Measurements from ENCODE around the gene THAP6.
"Not testable (repeated sequence)": the region's sequence is repeated elsewhere in the genome, so short reads cannot be mapped to it uniquely, and the experiment has no call there.

The THAP6 gene

DNA sequence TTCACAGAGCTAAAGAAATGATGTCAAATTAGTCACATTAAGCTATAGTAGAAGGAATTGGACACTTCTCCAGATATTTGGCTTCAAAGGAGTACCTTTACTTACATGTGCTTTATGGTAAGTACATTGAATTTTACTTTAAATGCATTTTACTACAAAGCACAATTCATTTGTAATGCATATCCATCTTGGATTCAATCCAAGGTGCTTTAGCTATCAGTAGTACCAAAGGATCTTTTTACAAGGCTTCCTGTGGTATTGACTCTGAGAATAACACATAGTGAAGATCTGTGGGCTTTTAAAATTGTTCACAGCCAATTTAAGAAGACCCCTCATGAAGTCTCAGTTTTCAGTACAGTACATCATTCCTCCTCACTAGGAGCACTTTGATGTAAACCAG lies 13.2 kb downstream of the THAP6 start:
- no peak for DNase-seq

DNA sequence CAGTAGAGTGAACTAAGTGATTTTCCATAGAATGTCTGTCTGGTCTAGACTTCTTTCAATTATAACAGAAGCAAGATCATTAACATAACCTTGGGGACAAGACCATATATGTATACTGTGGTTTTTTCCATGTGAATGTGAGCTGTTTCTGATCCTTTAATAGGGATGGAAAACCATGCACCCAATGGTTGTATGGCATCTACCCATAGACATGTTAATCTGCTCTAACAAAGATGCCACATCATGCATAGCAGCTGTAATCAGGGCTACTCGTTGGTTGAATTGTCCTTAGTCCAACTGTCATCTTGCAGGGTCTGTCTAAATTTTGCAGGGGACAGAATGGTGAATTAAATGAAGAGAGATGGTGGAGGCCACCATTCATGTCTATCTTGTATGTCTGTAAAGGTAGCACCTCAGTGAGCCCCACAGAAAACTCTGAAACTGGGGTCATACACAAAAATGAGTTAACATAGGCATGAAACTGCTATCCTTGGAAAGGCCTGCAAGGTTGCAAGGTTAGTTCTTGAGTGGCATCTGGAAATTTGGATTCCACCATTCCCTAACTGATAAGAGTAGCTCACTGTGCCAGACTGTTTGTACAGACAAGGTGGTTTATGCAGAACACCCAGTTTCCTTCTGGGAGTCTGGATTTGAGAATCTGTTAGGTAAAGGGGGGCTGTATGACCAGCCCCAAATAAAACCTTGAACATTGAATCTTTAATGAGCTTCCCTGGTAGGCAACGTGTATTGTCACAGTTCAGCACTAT lies 16.5 kb downstream of the THAP6 start:
- no peak for DNase-seq

DNA sequence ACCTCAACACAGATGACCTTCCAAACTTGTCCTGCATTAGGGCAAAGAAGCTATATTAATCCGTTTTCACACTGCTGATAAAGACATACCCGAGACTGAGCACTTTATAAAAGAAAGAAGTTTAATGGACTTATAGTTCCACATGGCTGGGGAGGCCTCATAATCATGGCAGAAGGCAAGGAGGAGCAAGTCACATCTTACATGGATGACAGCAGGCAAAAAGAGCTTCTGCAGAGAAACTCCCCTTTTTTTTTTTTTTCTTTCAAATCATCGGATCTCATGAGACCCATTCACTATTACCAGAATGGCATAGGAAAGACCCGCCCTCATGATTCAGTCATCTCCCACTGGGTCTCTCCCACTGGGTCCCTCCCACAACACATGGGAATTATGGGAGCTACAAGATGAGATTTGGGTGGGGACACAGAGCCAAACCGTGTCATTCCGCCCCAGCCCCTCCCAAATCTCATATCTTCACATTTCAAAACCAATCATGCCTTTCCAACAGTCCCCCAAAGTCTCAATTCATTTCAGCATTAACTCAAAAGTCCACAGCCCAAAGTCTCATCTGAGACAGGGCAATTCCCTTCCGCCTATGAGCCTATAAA lies 17.4 kb downstream of the THAP6 start:
- DNase-seq, result not testable (repeated sequence)

DNA sequence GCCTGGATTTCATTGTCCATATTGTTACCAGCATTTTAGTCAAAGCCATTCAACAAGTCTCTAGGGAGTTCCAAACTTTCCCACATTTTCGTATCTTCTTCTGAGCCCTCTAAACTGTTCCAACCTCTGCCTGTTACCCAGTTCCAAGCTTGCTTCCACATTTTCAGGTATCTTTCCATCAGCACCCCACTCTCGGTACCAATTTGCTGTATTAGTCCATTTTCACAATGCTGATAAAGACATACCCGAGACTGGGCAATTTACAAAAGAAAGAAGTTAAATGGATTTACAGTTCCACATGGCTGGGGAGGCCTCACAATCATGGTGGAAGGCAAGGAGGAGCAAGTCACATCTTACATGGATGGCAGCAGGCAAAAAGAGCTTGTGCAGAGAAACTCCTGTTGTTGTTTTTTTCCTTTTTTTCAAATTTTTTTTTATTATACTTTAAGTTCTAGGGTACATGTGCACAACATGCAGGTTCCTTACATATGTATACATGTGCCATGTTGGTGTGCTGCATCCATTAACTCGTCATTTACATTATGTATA lies 19.1 kb downstream of the THAP6 start:
- not testable (repeated sequence) for DNase-seq

DNA sequence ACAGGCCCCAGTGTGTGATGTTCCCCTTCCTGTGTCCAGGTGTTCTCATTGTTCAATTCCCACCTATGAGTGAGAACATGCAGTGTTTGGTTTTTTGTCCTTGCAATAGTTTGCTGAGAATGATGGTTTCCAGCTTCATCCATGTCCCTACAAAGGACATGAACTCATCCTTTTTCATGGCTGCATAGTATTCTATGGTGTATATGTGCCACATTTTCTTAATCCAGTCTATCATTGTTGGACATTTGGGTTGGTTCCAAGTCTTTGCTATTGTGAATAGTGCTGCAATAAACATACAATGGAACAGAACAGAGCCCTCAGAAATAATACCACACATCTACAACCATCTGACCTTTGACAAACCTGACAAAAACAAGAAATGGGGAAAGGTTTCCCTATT lies 19.7 kb downstream of the THAP6 start:
- not testable (repeated sequence) for DNase-seq

DNA sequence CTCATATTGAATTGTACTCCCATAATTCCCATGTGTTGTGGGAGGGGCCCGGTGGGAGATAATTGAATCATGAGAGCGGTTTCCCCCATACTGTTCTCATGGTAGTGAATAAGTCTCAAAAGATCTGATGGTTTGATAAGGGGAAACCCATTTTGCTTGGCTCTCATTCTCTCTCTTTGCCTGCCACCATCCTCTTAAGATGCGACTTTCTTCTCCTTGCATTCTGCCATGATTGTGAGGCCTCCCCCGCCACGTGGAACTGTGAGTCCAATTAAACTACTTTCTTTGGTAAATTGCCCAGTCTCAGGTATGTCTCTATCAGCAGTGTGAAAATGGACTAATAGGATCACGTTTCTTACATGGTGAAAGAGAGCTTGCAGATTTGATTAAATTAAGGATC lies 23.0 kb downstream of the THAP6 start:
- not testable (repeated sequence) for DNase-seq

DNA sequence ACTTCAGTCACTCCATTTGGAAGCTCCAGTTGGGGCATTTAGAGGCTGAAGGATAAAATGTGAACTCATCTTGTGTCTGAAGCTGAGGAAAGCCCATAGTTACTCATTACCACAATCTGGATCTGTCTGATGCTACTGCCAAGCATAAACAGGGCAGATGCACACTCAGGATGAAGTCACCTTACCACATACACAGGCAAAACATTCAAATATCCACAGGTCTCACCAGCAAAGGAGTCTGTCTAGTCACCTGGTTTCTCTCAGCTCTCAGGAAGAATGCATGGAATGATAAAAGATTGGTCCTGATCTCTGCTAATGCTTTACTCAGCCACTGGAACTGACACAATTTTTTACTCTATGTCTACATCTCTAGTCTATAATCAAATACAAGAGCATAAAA lies 28.6 kb downstream of the THAP6 start:
- DNase-seq, result no peak

DNA sequence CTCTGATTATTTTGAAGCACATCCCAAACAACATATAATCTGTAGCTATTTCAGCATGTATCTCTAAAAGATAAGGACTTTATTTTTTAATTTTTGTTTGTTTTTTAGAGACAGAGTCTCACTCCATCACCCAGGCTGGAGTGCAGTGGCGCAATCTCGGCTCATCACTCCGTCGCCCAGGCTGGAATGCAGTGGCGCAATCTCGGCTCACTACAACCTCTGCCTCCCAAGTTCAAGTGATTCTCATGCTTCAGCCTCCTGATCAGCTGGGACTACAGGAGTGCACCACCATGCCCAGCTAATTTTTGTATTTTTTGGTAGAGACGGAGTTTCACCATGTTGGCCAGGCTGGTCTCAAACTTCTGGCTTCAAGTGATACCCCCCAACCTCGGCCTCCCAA lies 29.9 kb downstream of the THAP6 start:
- DNase-seq, result not testable (repeated sequence)

DNA sequence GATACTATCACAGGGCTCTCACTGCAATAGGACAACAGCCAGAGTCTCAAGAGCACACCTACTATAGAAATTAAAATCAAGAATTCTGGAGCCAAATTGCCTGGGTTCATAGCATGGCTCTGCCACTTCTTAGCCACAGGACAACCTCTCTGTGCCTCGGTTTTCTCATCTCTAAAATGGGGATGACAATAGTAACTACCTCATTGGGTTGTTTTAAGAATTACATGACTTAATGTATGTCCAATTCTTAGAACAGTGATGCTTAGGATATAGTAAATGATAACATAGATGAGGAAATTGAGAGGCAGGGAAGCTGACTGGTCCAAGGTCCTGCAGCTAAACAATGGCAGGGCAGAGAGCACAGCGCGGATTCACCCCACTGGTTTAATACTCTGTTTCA lies 30.6 kb downstream of the THAP6 start:
- no peak for DNase-seq

DNA sequence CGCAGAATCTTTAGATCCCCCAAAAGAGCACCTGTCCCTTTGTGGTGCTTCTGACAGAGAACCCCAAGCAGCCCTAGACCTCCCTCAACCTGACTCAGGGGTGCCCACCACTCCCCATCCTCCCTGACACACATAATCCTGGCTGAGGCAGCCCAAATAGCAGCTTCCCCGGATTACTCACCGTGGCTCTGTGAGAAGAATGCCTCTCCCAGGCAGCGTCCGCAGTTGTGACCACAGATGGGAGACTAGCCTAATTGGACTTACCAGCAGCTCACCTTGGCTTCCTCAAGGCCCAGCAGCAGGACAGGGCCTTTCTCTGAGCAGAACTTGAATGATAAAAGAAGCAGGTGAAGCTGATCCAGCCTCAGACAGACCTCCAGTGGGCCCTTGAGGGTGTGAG lies 31.3 kb downstream of the THAP6 start:
- no peak for DNase-seq

DNA sequence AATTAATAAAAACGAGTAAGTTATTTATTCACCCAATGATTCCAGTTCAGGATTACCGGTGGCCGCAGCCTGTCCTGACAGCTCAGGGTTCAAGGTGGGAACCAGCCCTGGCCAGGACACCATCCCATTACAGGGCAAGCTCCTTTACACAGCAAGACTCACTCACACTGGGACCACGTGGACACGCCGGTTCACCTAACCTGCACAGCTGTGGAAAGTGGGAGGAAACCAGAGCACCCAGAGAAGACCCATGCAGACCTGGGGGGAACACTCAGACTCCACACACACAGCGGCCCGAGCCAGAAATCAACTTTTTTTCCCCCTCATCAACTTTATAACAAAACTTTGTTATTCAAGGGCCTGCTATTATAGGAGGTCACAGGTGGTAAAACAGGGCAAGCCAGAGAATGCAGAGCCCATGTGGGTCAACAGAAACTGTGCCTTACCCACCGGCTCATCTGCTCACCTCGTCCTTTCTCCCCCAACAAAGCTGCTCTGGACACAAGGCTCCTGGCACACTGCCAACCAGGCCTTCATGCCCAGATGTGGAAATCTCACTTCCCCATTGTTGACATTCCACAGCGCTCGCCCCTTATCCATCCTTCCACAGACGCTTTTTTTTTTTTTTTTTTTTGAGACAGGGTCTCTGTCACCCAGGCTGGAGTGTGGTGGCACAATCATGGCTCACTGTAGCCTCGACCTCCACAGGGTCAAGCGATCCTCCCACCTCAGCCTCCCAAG lies 33.5 kb downstream of the THAP6 start:
- no peak for DNase-seq

DNA sequence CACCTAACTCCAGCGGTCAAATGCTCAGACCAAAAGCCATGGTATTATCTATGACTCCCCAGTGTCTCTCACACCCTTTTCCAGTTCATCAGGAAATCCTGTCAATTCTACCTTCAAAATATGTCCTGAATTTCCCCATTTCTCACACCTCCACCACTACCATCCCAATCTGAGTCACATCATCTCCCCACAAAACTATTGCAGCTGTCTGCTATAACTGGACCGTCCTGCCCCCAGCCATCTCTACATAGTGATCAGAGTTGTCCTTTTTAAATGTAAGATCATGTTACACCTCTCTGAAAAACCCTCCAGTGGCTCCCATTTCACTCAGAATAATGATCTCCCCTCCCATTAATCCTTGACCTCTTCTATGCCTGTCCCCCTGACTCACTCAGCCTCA lies 34.7 kb downstream of the THAP6 start:
- no peak for DNase-seq

DNA sequence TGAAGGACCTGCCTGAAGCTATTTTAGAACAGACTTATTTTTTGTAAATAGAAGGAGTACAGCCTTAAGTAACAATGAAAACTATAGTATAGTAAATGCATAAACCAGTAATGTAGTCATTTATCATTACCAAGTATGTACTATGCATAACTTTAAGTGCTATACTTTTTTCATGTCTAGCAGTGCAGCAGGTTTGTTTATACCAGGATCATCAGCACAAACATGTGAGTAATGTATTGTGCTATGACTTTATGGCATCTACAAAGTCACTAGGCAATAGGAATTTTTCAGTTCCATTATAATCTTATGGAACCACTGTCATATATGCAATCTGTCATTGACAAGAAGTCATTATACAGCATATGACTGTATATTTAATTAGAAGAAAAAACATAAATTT lies 38.2 kb downstream of the THAP6 start:
- DNase-seq, result no peak

DNA sequence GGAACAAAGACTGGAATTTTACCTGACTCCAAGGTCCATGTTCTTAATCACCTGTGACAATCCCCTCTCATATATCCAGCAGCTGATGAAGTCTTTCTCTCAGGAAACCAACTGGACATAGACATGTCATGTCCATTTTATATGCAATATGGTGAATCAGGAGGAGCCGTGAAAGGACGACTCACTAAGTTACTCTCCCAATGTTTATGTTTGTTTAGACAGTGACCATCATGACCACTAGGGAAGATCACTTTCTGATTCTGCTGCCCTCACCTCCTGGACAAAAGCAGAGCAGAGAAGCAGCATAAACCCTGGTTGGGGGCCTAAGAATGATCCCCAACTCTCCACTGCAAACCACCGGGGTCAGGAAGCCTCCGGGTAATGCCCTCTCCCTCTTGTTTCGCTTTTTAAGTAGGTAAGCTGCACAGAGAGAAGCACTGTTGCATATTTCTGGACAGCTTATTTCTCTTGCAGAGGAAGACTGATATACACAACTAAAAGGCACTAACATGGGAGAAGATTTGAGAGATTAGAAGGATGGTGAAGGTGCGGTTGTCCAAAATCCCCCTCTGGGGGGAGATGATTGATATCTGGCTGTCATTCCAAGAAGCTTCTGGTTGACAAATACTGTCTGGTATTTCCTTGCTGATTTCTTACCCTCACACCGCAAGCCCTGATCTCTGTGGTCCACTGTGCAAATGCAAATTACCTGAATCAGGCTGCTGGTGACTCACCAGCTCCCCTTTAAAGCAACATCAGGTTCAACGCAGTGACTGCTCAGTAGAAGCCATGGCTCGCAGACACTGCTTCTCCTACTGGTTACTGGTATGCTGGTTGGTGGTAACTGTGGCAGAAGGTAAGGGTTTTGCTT lies 41.3 kb downstream of the THAP6 start, which contains the start of gene ODAPH:
TSS of gene ODAPH (plus strand) at position 773 of the 871 bp plus-strand sequence. CDS start at position 790, 17 bp downstream.
- DNase-seq, result no peak

DNA sequence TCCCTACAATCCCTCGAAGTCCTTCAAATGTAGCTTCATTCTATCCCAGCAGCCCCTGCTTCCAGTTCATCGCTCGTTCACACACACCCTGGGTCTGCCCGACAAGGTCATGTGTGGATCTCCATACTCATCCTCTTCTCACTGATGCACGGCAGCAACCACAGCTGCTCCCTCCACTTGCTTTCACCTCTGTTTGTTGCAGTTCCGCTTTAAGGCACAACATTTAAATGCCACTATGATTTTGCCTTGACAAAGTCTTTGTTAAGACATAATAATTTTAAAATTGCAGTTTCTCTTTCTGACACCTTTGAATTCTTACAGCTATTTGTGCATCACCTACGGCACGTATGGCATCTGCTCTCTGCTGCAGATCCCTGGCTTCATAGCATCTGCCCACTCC lies 43.4 kb downstream of the THAP6 start:
- no peak for DNase-seq

DNA sequence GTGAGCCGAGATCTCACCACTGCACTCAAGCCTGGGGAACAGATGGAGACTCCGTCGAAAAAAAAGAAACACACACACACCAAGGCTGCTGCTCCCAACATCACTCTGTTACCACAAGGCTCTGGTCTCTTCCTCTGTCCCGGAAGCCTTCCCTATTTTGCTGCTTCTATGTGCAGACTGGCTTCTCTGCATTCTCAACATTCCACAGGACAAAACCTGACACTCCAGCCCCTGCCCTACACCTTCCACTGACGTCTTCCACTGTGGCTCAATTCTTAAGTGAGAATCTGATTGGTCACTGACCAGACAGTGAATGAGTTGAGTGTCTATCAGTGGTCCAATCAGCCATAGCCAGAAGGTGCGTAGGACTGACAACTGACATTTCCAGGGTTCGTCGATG lies 47.5 kb downstream of the THAP6 start:
- DNase-seq, result no peak

DNA sequence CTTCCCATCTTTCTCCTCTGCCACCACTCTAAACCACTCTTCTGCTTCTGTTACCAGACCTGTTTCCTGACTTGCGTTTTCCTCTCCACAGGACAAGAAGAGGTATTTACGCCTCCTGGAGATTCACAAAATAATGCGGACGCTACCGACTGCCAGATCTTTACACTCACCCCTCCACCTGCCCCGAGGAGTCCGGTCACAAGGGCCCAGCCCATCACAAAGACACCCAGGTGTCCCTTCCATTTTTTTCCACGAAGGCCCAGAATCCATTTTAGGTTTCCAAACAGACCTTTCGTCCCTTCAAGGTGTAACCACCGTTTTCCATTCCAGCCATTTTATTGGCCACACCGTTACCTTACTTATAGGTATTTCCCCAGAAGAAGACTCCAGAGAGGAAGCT lies 49.8 kb downstream of the THAP6 start:
- DNase-seq, result no peak

DNA sequence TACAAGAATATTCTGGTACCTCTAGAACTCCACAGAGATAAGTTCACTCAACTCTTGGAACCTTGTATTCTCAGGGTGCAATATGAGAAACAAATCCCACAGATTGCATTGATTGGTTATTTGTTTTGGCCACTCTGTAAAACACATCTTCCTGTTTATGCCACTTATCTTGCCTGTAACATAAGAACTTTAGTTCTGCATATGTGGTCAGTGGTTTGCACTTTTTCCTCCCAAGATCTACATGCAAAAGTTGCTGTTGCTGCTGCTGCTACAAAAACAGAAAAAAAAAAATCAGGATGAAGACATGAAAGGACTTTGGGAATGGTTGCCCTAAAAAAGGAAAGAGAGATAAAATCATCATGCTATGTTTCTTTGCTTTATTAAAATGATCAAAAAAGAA lies 51.2 kb downstream of the THAP6 start:
- DNase-seq, result no peak

DNA sequence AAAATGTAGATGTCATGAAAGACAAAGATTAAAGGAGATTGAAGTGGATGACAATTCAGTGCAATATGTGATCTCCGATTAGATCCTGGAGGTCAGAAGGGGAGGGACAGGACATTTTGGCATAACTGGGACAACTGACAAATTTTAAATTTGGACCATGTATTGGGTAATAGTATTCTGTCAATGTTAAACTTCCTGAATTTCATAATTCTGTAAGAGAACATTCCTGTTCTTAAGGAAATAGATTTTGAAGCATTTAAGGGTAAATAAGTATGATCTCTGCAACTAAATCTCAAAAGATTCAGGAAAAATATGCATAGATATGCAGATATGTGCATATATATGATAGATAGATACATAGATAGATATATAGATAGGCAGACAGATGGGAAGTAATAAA lies 52.6 kb downstream of the THAP6 start:
- DNase-seq, result no peak

DNA sequence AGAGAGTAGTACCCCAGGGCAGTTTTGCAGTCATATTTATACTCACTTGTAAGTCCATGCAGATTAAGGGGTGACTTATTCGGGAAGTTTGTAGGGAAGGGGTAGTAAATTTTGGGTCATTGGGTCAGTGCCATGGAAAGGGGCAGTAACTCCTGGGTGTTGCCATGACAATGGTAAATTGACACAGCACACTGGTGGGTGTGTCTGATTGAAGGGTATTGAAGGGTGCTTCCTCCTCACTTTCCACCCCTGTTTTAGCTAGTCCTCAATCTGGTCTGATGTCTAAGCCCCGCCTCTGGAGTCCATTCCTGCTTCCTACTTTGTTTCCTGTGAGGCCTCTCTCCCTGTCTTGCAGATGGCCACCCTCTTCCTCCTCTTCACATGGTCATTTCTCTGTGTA lies 53.5 kb downstream of the THAP6 start:
- DNase-seq, result no peak

All from NCI-H2227 treated with DMSO at 0.1 percent for 48 hours (cell line).